Uterus (tissue), 2 donors: ENCODE measurements around the gene SPIRE1.

Experiments used
- POLR2A ChIP-seq, 2 donors: fragments of 450-650 bp; IDR thresholded peaks; one replicate each; pipeline ENCODE4 v1.6.1; 2016; ENCODE audit warnings: antibody characterized with exemption in 2 of 2, mild to moderate bottlenecking in 1 of 2, moderate library complexity in 1 of 2
- TF ChIP-seq, protein P1 (sequence below), 4 experiments: fragments of 200-600 bp in 2 of 4; fragments of 450-650 bp in 2 of 4; sonication (generic) in 2 of 4; IDR thresholded peaks; one replicate each; pipeline ENCODE4 v1.5.1; 2016 to 2019; ENCODE audit warnings: antibody characterized with exemption in 4 of 4, mild to moderate bottlenecking in 2 of 4, moderate library complexity in 1 of 4

GRCh38 chr18:12442946-12443345 lies 215.0 kb downstream of the SPIRE1 start:
- TF ChIP-seq, protein P1, sequence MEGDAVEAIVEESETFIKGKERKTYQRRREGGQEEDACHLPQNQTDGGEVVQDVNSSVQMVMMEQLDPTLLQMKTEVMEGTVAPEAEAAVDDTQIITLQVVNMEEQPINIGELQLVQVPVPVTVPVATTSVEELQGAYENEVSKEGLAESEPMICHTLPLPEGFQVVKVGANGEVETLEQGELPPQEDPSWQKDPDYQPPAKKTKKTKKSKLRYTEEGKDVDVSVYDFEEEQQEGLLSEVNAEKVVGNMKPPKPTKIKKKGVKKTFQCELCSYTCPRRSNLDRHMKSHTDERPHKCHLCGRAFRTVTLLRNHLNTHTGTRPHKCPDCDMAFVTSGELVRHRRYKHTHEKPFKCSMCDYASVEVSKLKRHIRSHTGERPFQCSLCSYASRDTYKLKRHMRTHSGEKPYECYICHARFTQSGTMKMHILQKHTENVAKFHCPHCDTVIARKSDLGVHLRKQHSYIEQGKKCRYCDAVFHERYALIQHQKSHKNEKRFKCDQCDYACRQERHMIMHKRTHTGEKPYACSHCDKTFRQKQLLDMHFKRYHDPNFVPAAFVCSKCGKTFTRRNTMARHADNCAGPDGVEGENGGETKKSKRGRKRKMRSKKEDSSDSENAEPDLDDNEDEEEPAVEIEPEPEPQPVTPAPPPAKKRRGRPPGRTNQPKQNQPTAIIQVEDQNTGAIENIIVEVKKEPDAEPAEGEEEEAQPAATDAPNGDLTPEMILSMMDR (IDR thresholded peaks at IDR 0.05) = no peak
- no peak for TF ChIP-seq POLR2A (IDR thresholded peaks at IDR 0.05)
